GM18951 (cell line): Measurements from ENCODE around the gene RBM47.

ENCODE experiments used
- POLR2A ChIP-seq: IDR thresholded peaks from 4 replicates; pipeline ENCODE4 v1.6.1; 2011; ENCODE audit warnings: mild to moderate bottlenecking; ENCODE audit not compliant: insufficient read length, insufficient read depth; ENCODE audit errors: extremely low read depth
- in situ Hi-C: fragments of 300-500 bp; cut with MboI; formaldehyde crosslinking; loops from one replicate; pipeline ENCODE4 v1.12.0; 2022; ENCODE audit warnings: low sequenced_read_pairs, mixed read lengths, inconsistent platforms; ENCODE audit not compliant: unreplicated experiment

Gene RBM47

GRCh38 chr4:40648131-40648530, 18.5 kb upstream of the RBM47 start:
- in situ Hi-C loops: no loop called here

GRCh38 chr4:40645586-40645985, 15.9 kb upstream of the RBM47 start:
- no peak for TF ChIP-seq POLR2A
- in situ Hi-C loops: no loop called here

More at GRCh38 chr4:40648131-40648530, 18.5 kb upstream of the RBM47 start:
- no peak for TF ChIP-seq POLR2A

- in situ Hi-C loops: no loop called here
- no peak for TF ChIP-seq POLR2A
These were observed 2.4 kb upstream of the RBM47 start for GRCh38 chr4:40632080-40632479.

- in situ Hi-C loops: no loop called here
These were observed 814 bp upstream of the RBM47 start for GRCh38 chr4:40630335-40631021.

GRCh38 chr4:40628888-40629287, 776 bp downstream of the RBM47 start:
- TF ChIP-seq POLR2A: no peak
- in situ Hi-C loops: loop anchor here (5.0 kb wide), 1 partner anchor 93 kb away; no protein-coding TSS in a partner anchor

More at GRCh38 chr4:40630335-40631021, 814 bp upstream of the RBM47 start:
- peak; percentile 4 for TF ChIP-seq POLR2A

- in situ Hi-C loops: loop anchor here (5.0 kb wide), 1 partner anchor 94 kb away; no protein-coding TSS in a partner anchor
These were observed 1.3 kb downstream of the RBM47 start for GRCh38 chr4:40628407-40628806.

GRCh38 chr4:40627540-40627939, 2.1 kb downstream of the RBM47 start:
- in situ Hi-C loops: loop anchor here (5.0 kb wide), 1 partner anchor 95 kb away; no protein-coding TSS in a partner anchor
- no peak for TF ChIP-seq POLR2A

- TF ChIP-seq POLR2A: no peak
- in situ Hi-C loops: loop anchor here (5.0 kb wide), 1 partner anchor 96 kb away; no protein-coding TSS in a partner anchor
These were observed 3.3 kb downstream of the RBM47 start for GRCh38 chr4:40626183-40626990.

GRCh38 chr4:40623707-40624106, 6.0 kb downstream of the RBM47 start:
- in situ Hi-C loops: no loop called here
- TF ChIP-seq POLR2A: no peak

GRCh38 chr4:40622913-40623312, 6.8 kb downstream of the RBM47 start:
- in situ Hi-C loops: no loop called here

GRCh38 chr4:40621592-40622512, 7.8 kb downstream of the RBM47 start:
- peak; percentile 16 for TF ChIP-seq POLR2A
- in situ Hi-C loops: no loop called here

More at GRCh38 chr4:40622913-40623312, 6.8 kb downstream of the RBM47 start:
- no peak for TF ChIP-seq POLR2A

GRCh38 chr4:40621229-40621591, 8.5 kb downstream of the RBM47 start:
- in situ Hi-C loops: no loop called here
- no peak for TF ChIP-seq POLR2A

GRCh38 chr4:40619600-40619999, 10.1 kb downstream of the RBM47 start:
- TF ChIP-seq POLR2A: no peak
- in situ Hi-C loops: no loop called here
